ENCODE measurements around the gene DBF4. TPM values are rescaled to one million over a fixed set of nuclear protein-coding genes. Genes with fewer than 3 reads are reported as not detected.
A peak's percentile ranks its signal among the peaks of the same experiment; 100 is the strongest.
"Not testable (repeated sequence)": the region's sequence is repeated elsewhere in the genome, so short reads cannot be mapped to it uniquely, and the experiment has no call there.

Gene DBF4
- total and polyA plus RNA-seq, 2 donors (not counting 1 experiment from before 2014, with no cell fraction given): 7.8 to 21.0 TPM

- H3K4me3 ChIP-seq (ENCODE audit: control extremely low read depth in 1 of 5, extremely low read depth in 1 of 5, insufficient read depth in 1 of 5, low read depth in 2 of 5, low read length in 4 of 5): no peak overlapping the region
- H4K20me1 ChIP-seq (ENCODE audit: control insufficient read depth, insufficient read depth, low read length, poor library complexity, severe bottlenecking): no peaks in the 10 kb centered on the region
- H3K4me1 ChIP-seq (ENCODE audit: control insufficient read depth in 2 of 2, insufficient read depth in 2 of 2, low read length in 2 of 2): no peaks in the 10 kb centered on the region
- intact Hi-C loops (cut with micrococcal nuclease): no loop called here
- no peaks in the 10 kb centered on the region for H3K9me3 Mint-ChIP-seq (ENCODE audit: insufficient read depth)
- H3K27ac Mint-ChIP-seq: no peak overlapping the region
- H3K36me3 ChIP-seq (replicated peaks in 1 of 2; ENCODE audit: control extremely low read depth in 1 of 2, control insufficient read depth in 1 of 2, extremely low read depth in 1 of 2, insufficient read depth in 2 of 2, low read length in 1 of 2): peaks cover 8 to 39% of the 10 kb centered on the region in 2 experiments
- H3K79me2 ChIP-seq (ENCODE audit: control insufficient read depth, insufficient read depth, low read length): no peaks in the 10 kb centered on the region
- TF ChIP-seq EZH2 (IDR thresholded peaks at IDR 0.05; ENCODE audit: borderline replicate concordance, insufficient read depth, low read depth, low read length, poor library complexity, severe bottlenecking): no peak
- no peak for TF ChIP-seq CTCF (IDR thresholded peaks at IDR 0.05)
- H3K4me3 Mint-ChIP-seq: no peak overlapping the region
- CTCF ChIA-PET: no interaction called here
- no peaks in the 10 kb centered on the region for H3K9me3 ChIP-seq (ENCODE audit: control extremely low read depth in 1 of 3, control insufficient read depth in 2 of 3, insufficient read depth in 1 of 3, low read length in 2 of 3)
- no peak overlapping the region for H3K27ac ChIP-seq (ENCODE audit: low read length in 2 of 2)
- DNase-seq: no peak
- no peaks in the 10 kb centered on the region for H3K4me1 Mint-ChIP-seq
- POLR2A ChIA-PET: no interaction called here
- H3K27me3 ChIP-seq (replicated peaks in 1 of 4; ENCODE audit: control extremely low read depth in 1 of 4, control insufficient read depth in 3 of 4, insufficient read depth in 4 of 4, low read length in 3 of 4): no peaks in the 10 kb centered on the region
- H2AFZ ChIP-seq (ENCODE audit: insufficient read depth, low read depth, low read length, poor library complexity, severe bottlenecking): no peak overlapping the region
- H3K27me3 Mint-ChIP-seq: no peaks in the 10 kb centered on the region
- no peak overlapping the region for H3K4me2 ChIP-seq (replicated peaks; ENCODE audit: low read depth, low read length, poor library complexity, severe bottlenecking)
- no peak for ATAC-seq (ENCODE audit: low read depth)
- 100% methylated on average over 1 of the region's 2 CpGs for WGBS (ENCODE audit: insufficient coverage)
- no peak overlapping the region for H3K9ac ChIP-seq (ENCODE audit: low read length)
Observed at GRCh38 chr7:87895363-87895762, 19.1 kb downstream of the DBF4 start.

- H3K4me1 Mint-ChIP-seq: no peaks in the 10 kb centered on the region
- no peak for DNase-seq
- Histone ChIP-seq H3K27ac (ENCODE audit: low read length in 2 of 2) (no peak overlapping the region), H3K79me2 (ENCODE audit: control insufficient read depth, insufficient read depth, low read length) (no peaks in the 10 kb centered on the region), H3K4me2 (replicated peaks; ENCODE audit: low read depth, low read length, poor library complexity, severe bottlenecking) (no peak overlapping the region), H3K4me1 (ENCODE audit: control insufficient read depth in 2 of 2, insufficient read depth in 2 of 2, low read length in 2 of 2) (no peaks in the 10 kb centered on the region), H4K20me1 (ENCODE audit: control insufficient read depth, insufficient read depth, low read length, poor library complexity, severe bottlenecking) (no peaks in the 10 kb centered on the region), H3K9ac (ENCODE audit: low read length) (no peak overlapping the region), H3K27me3 (replicated peaks in 1 of 4; ENCODE audit: control extremely low read depth in 1 of 4, control insufficient read depth in 3 of 4, insufficient read depth in 4 of 4, low read length in 3 of 4) (no peaks in the 10 kb centered on the region), H2AFZ (ENCODE audit: insufficient read depth, low read depth, low read length, poor library complexity, severe bottlenecking) (no peak overlapping the region), H3K36me3 (replicated peaks in 1 of 2; ENCODE audit: control extremely low read depth in 1 of 2, control insufficient read depth in 1 of 2, extremely low read depth in 1 of 2, insufficient read depth in 2 of 2, low read length in 1 of 2) (peaks cover 6 to 43% of the 10 kb centered on the region in 2 experiments), H3K9me3 (ENCODE audit: control extremely low read depth in 1 of 3, control insufficient read depth in 2 of 3, insufficient read depth in 1 of 3, low read length in 2 of 3) (no peaks in the 10 kb centered on the region), H3K4me3 (ENCODE audit: control extremely low read depth in 1 of 5, extremely low read depth in 1 of 5, insufficient read depth in 1 of 5, low read depth in 2 of 5, low read length in 4 of 5) (no peak overlapping the region)
- WGBS (ENCODE audit: insufficient coverage): no CpG with 5 or more reads among the region's 2 CpGs
- H3K4me3 Mint-ChIP-seq: no peak overlapping the region
- POLR2A ChIA-PET: no interaction called here
- no peak overlapping the region for H3K27ac Mint-ChIP-seq
- intact Hi-C loops (cut with micrococcal nuclease): no loop called here
- ATAC-seq (ENCODE audit: low read depth): no peak
- no peaks in the 10 kb centered on the region for H3K27me3 Mint-ChIP-seq
- no peaks in the 10 kb centered on the region for H3K9me3 Mint-ChIP-seq (ENCODE audit: insufficient read depth)
- no peak for TF ChIP-seq CTCF (IDR thresholded peaks at IDR 0.05)
- no peak for TF ChIP-seq EZH2 (IDR thresholded peaks at IDR 0.05; ENCODE audit: borderline replicate concordance, insufficient read depth, low read depth, low read length, poor library complexity, severe bottlenecking)
- CTCF ChIA-PET: no interaction called here
Observed at GRCh38 chr7:87899255-87899654, 23.0 kb downstream of the DBF4 start.

GRCh38 chr7:87907136-87907906 lies 31.0 kb downstream of the DBF4 start:
- H2AFZ ChIP-seq (ENCODE audit: insufficient read depth, low read depth, low read length, poor library complexity, severe bottlenecking); H3K9ac ChIP-seq (ENCODE audit: low read length); DNase-seq; intact Hi-C loops (cut with micrococcal nuclease); H3K27me3 ChIP-seq (replicated peaks in 1 of 4; ENCODE audit: control extremely low read depth in 1 of 4, control insufficient read depth in 3 of 4, insufficient read depth in 4 of 4, low read length in 3 of 4); H3K4me2 ChIP-seq (replicated peaks; ENCODE audit: low read depth, low read length, poor library complexity, severe bottlenecking); ATAC-seq (ENCODE audit: low read depth); CTCF ChIA-PET; H3K4me3 Mint-ChIP-seq; H3K9me3 Mint-ChIP-seq (ENCODE audit: insufficient read depth); H3K79me2 ChIP-seq (ENCODE audit: control insufficient read depth, insufficient read depth, low read length); H3K27ac ChIP-seq (ENCODE audit: low read length in 2 of 2); H3K4me1 ChIP-seq (ENCODE audit: control insufficient read depth in 2 of 2, insufficient read depth in 2 of 2, low read length in 2 of 2); POLR2A ChIA-PET; H4K20me1 ChIP-seq (ENCODE audit: control insufficient read depth, insufficient read depth, low read length, poor library complexity, severe bottlenecking); H3K27me3 Mint-ChIP-seq; H3K9me3 ChIP-seq (ENCODE audit: control extremely low read depth in 1 of 3, control insufficient read depth in 2 of 3, insufficient read depth in 1 of 3, low read length in 2 of 3); H3K4me1 Mint-ChIP-seq; H3K4me3 ChIP-seq (ENCODE audit: control extremely low read depth in 1 of 5, extremely low read depth in 1 of 5, insufficient read depth in 1 of 5, low read depth in 2 of 5, low read length in 4 of 5): not testable (repeated sequence)
- peaks cover 0 to 17% of the 10 kb centered on the region in 2 experiments for H3K36me3 ChIP-seq (replicated peaks in 1 of 2; ENCODE audit: control extremely low read depth in 1 of 2, control insufficient read depth in 1 of 2, extremely low read depth in 1 of 2, insufficient read depth in 2 of 2, low read length in 1 of 2)
- no CpG with 5 or more reads among the region's 3 CpGs for WGBS (ENCODE audit: insufficient coverage)
- H3K27ac Mint-ChIP-seq: peak overlapping the region; percentile 10
